GM23338 (cell line): ENCODE data around the gene ZBTB20. TPM values are rescaled to one million over a fixed set of nuclear protein-coding genes. Genes with fewer than 3 reads are reported as not detected.
A peak's percentile ranks its signal among the peaks of the same experiment; 100 is the strongest.

Experiments
- ATAC-seq: fragments of 200-7000 bp; cut with Tn5 transposase; 3 replicates; pipeline ENCODE4 v1.9.1; 2020
- DNase-seq: peaks from one replicate; pipeline ENCODE4 v3.0.0-alpha.2; 2015; ENCODE audit warnings: low spot score
- H2AFZ ChIP-seq: fragments of 200-600 bp; sonication (generic); 2 replicates; pipeline ENCODE4 v1.8.0; 2016; ENCODE audit warnings: antibody characterized with exemption, mild to moderate bottlenecking, moderate library complexity
- H3F3A ChIP-seq: fragments of 200-600 bp; sonication (generic); replicated peaks from 2 replicates; pipeline ENCODE4 v1.8.0; 2017; ENCODE audit warnings: antibody characterized with exemption, mixed run types, low read depth
- H3K27ac ChIP-seq: fragments of 200-600 bp; sonication (generic); 2 replicates; pipeline ENCODE4 v1.6.1; 2016; ENCODE audit warnings: low read depth
- H3K27me3 ChIP-seq: fragments of 200-600 bp; sonication (generic); 2 replicates; pipeline ENCODE4 v1.8.0; 2016; ENCODE audit warnings: mild to moderate bottlenecking, mixed run types, moderate library complexity; ENCODE audit not compliant: insufficient read depth
- H3K36me3 ChIP-seq: fragments of 200-600 bp; sonication (generic); 2 replicates; pipeline ENCODE4 v1.8.0; 2016; ENCODE audit warnings: mild to moderate bottlenecking; ENCODE audit not compliant: insufficient read depth
- H3K4me1 ChIP-seq: fragments of 200-600 bp; sonication (generic); 2 replicates; pipeline ENCODE4 v1.8.0; 2016; ENCODE audit warnings: mild to moderate bottlenecking, moderate library complexity; ENCODE audit not compliant: insufficient read depth
- H3K4me2 ChIP-seq: fragments of 200-600 bp; sonication (generic); 2 replicates; pipeline ENCODE4 v1.7.1; 2017; ENCODE audit warnings: mixed run types
- H3K4me3 ChIP-seq: fragments of 200-600 bp; sonication (generic); 2 replicates; pipeline ENCODE4 v1.6.1; 2016; ENCODE audit warnings: mixed run types
- H3K79me2 ChIP-seq: fragments of 200-600 bp; sonication (generic); replicated peaks from 2 replicates; pipeline ENCODE4 v1.8.0; 2017; ENCODE audit warnings: mild to moderate bottlenecking; ENCODE audit not compliant: insufficient read depth
- H3K9me2 ChIP-seq: fragments of 200-600 bp; sonication (generic); 2 replicates; pipeline ENCODE4 v1.8.0; 2017; ENCODE audit not compliant: insufficient read depth
- H4K20me1 ChIP-seq: fragments of 200-600 bp; sonication (generic); replicated peaks from 2 replicates; pipeline ENCODE4 v1.8.0; 2017; ENCODE audit warnings: mild to moderate bottlenecking; ENCODE audit not compliant: insufficient read depth
- H3K27ac Mint-ChIP-seq: 2 replicates; pipeline ENCODE4 v1.8.0; 2020; ENCODE audit warnings: inconsistent platforms, mild to moderate bottlenecking, moderate library complexity, mixed read lengths
- H3K27me3 Mint-ChIP-seq: 3 replicates; pipeline ENCODE4 v1.8.0; 2022; ENCODE audit warnings: low read depth, mild to moderate bottlenecking, moderate library complexity, mixed read lengths, inconsistent platforms; ENCODE audit not compliant: insufficient read depth, poor library complexity
- H3K36me3 Mint-ChIP-seq: 3 replicates; pipeline ENCODE4 v1.8.0; 2021; ENCODE audit warnings: low read depth, mild to moderate bottlenecking, inconsistent platforms, moderate library complexity, mixed read lengths
- H3K4me1 Mint-ChIP-seq: 3 replicates; pipeline ENCODE4 v1.8.0; 2020; ENCODE audit warnings: mild to moderate bottlenecking, inconsistent platforms, mixed read lengths
- H3K4me3 Mint-ChIP-seq: 3 replicates; pipeline ENCODE4 v1.8.0; 2021; ENCODE audit warnings: moderate library complexity, mild to moderate bottlenecking, inconsistent platforms, mixed read lengths
- H3K9me3 Mint-ChIP-seq: 3 replicates; pipeline ENCODE4 v1.8.0; 2020; ENCODE audit warnings: moderate library complexity, mild to moderate bottlenecking, inconsistent platforms, mixed read lengths
- EZH2 ChIP-seq: fragments of 200-600 bp; sonication (generic); IDR thresholded peaks from one replicate; pipeline ENCODE4 v1.8.0; 2017; ENCODE audit warnings: antibody characterized with exemption, mild to moderate bottlenecking, low read depth; ENCODE audit not compliant: unreplicated experiment
- JUNB ChIP-seq: IDR thresholded peaks from one replicate; pipeline ENCODE4 v1.6.1; 2016; ENCODE audit warnings: antibody characterized with exemption; ENCODE audit not compliant: unreplicated experiment
- NANOG ChIP-seq: IDR thresholded peaks from 2 replicates; pipeline ENCODE4 v1.6.1; 2016; ENCODE audit warnings: antibody characterized with exemption, borderline replicate concordance
- POLR2AphosphoS5 ChIP-seq: IDR thresholded peaks from 2 replicates; pipeline ENCODE4 v1.6.1; 2016; ENCODE audit warnings: antibody characterized with exemption, low read depth
- STAT1 ChIP-seq: IDR thresholded peaks from one replicate; pipeline ENCODE4 v1.6.1; 2016; ENCODE audit warnings: antibody characterized with exemption; ENCODE audit not compliant: unreplicated experiment
- polyA plus RNA-seq: library from polyadenylated mRNA; unstranded; fragments of >200 nt; fragmentation: Nextera tagmentation; extraction: Ambion mirVana; gene quantifications from 2 replicates; pipeline ENCODE4 v1.2.1, GENCODE V29; 2016
- total RNA-seq: library from RNA; depleted of rRNA; stranded (reverse); fragments of >200 nt; shearing (Covaris generic); gene quantifications from 2 replicates; pipeline ENCODE4 v1.2.3, GENCODE V29; 2014
- TF ChIP-seq, protein P1 (sequence below): IDR thresholded peaks from one replicate; pipeline ENCODE4 v1.6.1; 2018; ENCODE audit warnings: antibody characterized with exemption; ENCODE audit not compliant: unreplicated experiment
- TF ChIP-seq, protein P2 (sequence below): fragments of 250-450 bp; sonication (Bioruptor Pico); IDR thresholded peaks from 2 replicates; pipeline ENCODE4 v1.5.0; 2020; ENCODE audit warnings: mild to moderate bottlenecking, moderate library complexity

Gene ZBTB20
- total and polyA plus RNA-seq, 2 experiments from 2014 or later: 2.0 to 3.3 TPM

DNA sequence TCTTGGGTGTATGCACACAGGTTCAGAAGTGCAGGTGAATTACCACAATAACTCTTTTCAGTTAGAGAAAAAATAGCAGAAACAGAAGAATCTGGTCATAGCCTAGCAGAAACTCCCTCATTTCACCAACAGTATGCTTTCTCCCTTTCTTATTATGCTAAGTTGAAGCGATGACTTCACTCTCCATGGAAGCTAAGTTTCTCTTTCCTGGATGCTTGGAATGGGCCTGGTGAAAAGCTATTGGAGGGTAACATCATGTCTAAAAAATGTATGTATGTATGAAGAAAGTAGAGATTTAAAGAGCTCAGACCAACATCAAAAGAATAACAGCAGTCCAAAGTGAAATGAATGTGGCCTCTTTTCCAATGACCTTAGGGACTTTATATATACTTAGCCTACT is 707.8 kb downstream of the ZBTB20 start (continued):
- TF ChIP-seq, protein P1, sequence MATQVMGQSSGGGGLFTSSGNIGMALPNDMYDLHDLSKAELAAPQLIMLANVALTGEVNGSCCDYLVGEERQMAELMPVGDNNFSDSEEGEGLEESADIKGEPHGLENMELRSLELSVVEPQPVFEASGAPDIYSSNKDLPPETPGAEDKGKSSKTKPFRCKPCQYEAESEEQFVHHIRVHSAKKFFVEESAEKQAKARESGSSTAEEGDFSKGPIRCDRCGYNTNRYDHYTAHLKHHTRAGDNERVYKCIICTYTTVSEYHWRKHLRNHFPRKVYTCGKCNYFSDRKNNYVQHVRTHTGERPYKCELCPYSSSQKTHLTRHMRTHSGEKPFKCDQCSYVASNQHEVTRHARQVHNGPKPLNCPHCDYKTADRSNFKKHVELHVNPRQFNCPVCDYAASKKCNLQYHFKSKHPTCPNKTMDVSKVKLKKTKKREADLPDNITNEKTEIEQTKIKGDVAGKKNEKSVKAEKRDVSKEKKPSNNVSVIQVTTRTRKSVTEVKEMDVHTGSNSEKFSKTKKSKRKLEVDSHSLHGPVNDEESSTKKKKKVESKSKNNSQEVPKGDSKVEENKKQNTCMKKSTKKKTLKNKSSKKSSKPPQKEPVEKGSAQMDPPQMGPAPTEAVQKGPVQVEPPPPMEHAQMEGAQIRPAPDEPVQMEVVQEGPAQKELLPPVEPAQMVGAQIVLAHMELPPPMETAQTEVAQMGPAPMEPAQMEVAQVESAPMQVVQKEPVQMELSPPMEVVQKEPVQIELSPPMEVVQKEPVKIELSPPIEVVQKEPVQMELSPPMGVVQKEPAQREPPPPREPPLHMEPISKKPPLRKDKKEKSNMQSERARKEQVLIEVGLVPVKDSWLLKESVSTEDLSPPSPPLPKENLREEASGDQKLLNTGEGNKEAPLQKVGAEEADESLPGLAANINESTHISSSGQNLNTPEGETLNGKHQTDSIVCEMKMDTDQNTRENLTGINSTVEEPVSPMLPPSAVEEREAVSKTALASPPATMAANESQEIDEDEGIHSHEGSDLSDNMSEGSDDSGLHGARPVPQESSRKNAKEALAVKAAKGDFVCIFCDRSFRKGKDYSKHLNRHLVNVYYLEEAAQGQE: no peak
- TF ChIP-seq JUNB: no peak

DNA sequence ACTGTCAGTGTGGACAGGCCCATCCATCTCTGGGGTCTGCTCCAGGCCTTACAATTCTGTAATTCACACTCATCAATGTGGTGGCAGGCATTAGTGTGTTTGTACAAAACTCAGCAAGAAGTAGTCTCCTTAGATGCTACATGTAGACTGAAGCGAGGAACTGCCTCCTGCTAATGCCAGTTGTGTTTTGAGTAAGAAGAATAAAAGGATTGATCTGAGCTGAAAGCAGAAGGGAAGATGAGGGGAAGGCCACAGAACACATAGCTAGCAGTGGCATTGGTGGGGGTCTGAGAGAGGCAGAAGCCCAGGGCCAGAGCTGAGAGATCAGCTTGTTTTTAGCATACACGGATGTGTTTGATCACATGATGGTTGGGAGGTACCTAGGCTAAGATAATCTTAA is 709.2 kb downstream of the ZBTB20 start:
- no peak overlapping the region for H3K4me2 ChIP-seq
- no peaks in the 10 kb centered on the region for H3K9me2 ChIP-seq
- no peaks in the 10 kb centered on the region for H4K20me1 ChIP-seq
- no peak overlapping the region for H3K4me3 Mint-ChIP-seq
- H2AFZ ChIP-seq: no peak overlapping the region
- H3F3A ChIP-seq: no peaks in the 10 kb centered on the region
- no peaks in the 10 kb centered on the region for H3K27me3 ChIP-seq
- H3K4me1 ChIP-seq: no peaks in the 10 kb centered on the region
- no peak overlapping the region for H3K4me3 ChIP-seq
- H3K79me2 ChIP-seq: no peaks in the 10 kb centered on the region
- H3K27ac Mint-ChIP-seq: no peak overlapping the region
- peaks cover 1% of the 10 kb centered on the region for H3K27me3 Mint-ChIP-seq
- H3K36me3 Mint-ChIP-seq: no peaks in the 10 kb centered on the region
- no peak overlapping the region for H3K27ac ChIP-seq
- no peaks in the 10 kb centered on the region for H3K9me3 Mint-ChIP-seq
- H3K4me1 Mint-ChIP-seq: peaks cover 15% of the 10 kb centered on the region; the same call in 2 of the 3 replicates
- no peak for TF ChIP-seq NANOG
- H3K36me3 ChIP-seq: no peaks in the 10 kb centered on the region
- ATAC-seq (no peak), DNase-seq (no peak)

DNA sequence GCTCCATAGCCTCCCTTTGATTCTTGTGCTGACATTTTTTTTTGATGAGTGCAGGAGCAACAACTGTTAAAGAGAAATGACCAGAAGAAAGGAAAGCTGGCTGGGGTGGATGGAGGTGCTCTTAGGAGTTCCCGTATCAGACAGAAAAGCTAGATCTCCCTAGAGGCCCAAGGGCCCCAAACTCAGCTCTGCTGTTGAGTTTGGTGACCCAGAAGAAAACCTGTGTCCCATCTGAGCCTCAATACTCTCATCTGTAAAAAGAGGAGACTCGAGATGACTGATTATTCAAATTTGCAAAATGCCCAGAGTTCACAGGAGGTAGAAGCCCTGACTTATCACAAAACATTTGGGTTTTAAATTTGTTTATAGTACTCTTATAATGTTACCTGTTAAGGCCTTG is 710.9 kb downstream of the ZBTB20 start:
- no peaks in the 10 kb centered on the region for H3K9me2 ChIP-seq
- Mint-ChIP-seq H3K27ac (no peak overlapping the region), H3K36me3 (no peaks in the 10 kb centered on the region), H3K4me3 (no peak overlapping the region), H3K9me3 (no peaks in the 10 kb centered on the region), H3K4me1 (peaks cover 9% of the 10 kb centered on the region; the same call in 1 of the 3 replicates), H3K27me3 (peaks cover 1% of the 10 kb centered on the region)
- no peaks in the 10 kb centered on the region for H3K36me3 ChIP-seq
- no peak for DNase-seq
- H2AFZ ChIP-seq: peak overlapping the region; percentile 21; the same call in 1 of the 2 replicates
- H4K20me1 ChIP-seq: no peaks in the 10 kb centered on the region
- no peaks in the 10 kb centered on the region for H3F3A ChIP-seq
- H3K4me1 ChIP-seq: no peaks in the 10 kb centered on the region
- ATAC-seq: no peak
- no peaks in the 10 kb centered on the region for H3K27me3 ChIP-seq
- no peak overlapping the region for H3K27ac ChIP-seq
- no peak overlapping the region for H3K4me2 ChIP-seq
- H3K4me3 ChIP-seq: no peak overlapping the region
- H3K79me2 ChIP-seq: no peaks in the 10 kb centered on the region
- TF ChIP-seq EZH2 (no peak), POLR2AphosphoS5 (no peak), STAT1 (no peak)
- TF ChIP-seq, protein P2, sequence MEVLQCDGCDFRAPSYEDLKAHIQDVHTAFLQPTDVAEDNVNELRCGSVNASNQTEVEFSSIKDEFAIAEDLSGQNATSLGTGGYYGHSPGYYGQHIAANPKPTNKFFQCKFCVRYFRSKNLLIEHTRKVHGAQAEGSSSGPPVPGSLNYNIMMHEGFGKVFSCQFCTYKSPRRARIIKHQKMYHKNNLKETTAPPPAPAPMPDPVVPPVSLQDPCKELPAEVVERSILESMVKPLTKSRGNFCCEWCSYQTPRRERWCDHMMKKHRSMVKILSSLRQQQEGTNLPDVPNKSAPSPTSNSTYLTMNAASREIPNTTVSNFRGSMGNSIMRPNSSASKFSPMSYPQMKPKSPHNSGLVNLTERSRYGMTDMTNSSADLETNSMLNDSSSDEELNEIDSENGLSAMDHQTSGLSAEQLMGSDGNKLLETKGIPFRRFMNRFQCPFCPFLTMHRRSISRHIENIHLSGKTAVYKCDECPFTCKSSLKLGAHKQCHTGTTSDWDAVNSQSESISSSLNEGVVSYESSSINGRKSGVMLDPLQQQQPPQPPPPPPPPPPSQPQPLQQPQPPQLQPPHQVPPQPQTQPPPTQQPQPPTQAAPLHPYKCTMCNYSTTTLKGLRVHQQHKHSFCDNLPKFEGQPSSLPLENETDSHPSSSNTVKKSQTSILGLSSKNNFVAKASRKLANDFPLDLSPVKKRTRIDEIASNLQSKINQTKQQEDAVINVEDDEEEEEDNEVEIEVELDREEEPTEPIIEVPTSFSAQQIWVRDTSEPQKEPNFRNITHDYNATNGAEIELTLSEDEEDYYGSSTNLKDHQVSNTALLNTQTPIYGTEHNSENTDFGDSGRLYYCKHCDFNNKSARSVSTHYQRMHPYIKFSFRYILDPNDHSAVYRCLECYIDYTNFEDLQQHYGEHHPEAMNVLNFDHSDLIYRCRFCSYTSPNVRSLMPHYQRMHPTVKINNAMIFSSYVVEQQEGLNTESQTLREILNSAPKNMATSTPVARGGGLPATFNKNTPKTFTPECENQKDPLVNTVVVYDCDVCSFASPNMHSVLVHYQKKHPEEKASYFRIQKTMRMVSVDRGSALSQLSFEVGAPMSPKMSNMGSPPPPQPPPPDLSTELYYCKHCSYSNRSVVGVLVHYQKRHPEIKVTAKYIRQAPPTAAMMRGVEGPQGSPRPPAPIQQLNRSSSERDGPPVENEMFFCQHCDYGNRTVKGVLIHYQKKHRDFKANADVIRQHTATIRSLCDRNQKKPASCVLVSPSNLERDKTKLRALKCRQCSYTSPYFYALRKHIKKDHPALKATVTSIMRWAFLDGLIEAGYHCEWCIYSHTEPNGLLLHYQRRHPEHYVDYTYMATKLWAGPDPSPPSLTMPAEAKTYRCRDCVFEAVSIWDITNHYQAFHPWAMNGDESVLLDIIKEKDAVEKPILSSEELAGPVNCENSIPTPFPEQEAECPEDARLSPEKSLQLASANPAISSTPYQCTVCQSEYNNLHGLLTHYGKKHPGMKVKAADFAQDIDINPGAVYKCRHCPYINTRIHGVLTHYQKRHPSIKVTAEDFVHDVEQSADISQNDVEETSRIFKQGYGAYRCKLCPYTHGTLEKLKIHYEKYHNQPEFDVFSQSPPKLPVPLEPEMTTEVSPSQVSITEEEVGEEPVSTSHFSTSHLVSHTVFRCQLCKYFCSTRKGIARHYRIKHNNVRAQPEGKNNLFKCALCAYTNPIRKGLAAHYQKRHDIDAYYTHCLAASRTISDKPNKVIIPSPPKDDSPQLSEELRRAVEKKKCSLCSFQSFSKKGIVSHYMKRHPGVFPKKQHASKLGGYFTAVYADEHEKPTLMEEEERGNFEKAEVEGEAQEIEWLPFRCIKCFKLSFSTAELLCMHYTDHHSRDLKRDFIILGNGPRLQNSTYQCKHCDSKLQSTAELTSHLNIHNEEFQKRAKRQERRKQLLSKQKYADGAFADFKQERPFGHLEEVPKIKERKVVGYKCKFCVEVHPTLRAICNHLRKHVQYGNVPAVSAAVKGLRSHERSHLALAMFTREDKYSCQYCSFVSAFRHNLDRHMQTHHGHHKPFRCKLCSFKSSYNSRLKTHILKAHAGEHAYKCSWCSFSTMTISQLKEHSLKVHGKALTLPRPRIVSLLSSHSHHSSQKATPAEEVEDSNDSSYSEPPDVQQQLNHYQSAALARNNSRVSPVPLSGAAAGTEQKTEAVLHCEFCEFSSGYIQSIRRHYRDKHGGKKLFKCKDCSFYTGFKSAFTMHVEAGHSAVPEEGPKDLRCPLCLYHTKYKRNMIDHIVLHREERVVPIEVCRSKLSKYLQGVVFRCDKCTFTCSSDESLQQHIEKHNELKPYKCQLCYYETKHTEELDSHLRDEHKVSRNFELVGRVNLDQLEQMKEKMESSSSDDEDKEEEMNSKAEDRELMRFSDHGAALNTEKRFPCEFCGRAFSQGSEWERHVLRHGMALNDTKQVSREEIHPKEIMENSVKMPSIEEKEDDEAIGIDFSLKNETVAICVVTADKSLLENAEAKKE (CRISPR knock-in tag): no peak
- TF ChIP-seq, protein P1: no peak
